Measurements from ENCODE around the gene CDK15.

CDK15 gene

DNA sequence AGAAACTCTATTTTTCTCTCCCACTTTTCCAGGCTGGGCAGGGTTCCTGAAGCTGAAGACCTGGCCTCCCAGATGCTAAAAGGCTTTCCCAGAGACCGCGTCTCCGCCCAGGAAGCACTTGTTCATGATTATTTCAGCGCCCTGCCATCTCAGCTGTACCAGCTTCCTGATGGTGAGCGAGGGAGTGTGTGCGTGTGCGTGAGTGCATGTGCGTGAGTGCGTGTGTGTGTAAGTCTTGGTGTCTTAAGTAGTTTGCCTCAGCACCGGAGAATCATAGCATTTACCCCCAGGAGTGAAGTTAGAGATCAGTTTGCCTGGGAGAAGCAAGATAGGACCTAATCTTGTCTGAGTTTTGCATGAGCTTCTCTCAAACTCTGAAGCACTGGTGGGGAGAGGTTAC, 73.7 kb downstream of the CDK15 start:
- DNase-seq: no peak

DNA sequence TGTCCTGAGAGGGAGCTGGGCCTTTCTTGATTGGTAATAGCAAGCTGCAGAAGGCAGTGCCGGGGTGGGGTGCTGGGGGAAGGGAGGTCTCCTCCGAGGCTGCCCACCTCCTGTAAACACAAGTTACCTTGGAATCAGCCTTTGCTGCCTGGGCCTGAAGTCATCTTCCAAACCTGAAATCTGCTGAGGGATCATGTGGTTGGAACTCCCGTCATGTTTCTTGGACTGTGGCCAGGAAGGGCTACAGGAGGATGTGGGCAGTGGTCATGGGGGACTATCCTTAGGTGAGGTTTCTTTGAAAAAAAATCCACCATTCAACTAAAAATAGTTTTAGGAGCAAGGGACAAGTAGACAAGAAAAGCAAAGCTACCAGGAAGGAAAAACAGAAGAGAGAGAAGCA, 74.2 kb downstream of the CDK15 start:
- no peak for DNase-seq

DNA sequence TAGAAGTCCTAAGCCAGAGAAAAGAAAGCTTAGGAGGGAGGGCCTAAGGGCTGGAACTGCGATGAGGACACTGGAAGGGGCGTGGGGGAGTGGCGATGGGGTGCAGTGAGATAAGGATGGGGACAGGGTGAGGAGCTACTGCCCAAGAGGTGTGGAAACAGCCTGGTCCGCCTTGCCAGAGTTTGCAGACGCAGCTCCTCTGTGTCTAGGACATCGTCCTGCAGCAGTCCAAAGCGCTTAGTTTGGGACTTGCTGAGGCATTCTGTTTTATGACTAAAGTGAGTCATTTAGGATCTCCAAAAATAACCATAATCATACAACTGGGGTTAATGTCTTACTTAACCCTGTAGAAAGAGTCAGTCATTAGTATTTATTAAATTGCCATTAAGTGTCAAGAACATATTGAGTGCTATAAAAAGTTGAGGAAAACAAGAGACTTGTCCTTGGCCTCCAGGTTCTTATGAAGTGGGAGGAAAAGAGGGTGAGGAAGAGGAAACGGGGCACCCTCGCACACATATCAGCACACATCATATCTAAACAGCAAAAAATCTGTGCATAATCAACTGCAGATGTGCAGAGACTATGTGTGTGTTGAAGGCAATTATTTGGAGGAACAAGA, 74.8 kb downstream of the CDK15 start:
- DNase-seq: no peak

DNA sequence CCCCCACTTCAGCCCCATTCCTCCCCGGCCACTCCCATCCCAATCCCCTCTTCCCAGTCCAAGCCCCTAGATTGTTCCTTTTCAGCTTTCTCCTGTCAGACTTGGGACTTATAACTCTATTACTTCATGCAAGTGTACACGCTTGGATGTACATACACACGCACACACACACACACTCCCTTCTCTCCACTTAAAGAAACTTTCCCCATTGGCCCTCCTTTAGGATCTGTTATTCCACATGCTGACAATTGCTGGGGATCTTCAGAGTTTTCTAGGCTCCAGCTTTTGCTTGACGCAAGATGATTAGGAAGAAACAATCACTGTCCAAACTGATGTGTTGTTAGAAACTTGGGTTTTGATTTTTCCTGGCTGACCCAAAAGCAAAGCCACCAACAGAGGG, 75.4 kb downstream of the CDK15 start:
- no peak for DNase-seq

- DNase-seq: no peak
Observed at GRCh38 chr2:201882353-201883090, 76.2 kb downstream of the CDK15 start.

DNA sequence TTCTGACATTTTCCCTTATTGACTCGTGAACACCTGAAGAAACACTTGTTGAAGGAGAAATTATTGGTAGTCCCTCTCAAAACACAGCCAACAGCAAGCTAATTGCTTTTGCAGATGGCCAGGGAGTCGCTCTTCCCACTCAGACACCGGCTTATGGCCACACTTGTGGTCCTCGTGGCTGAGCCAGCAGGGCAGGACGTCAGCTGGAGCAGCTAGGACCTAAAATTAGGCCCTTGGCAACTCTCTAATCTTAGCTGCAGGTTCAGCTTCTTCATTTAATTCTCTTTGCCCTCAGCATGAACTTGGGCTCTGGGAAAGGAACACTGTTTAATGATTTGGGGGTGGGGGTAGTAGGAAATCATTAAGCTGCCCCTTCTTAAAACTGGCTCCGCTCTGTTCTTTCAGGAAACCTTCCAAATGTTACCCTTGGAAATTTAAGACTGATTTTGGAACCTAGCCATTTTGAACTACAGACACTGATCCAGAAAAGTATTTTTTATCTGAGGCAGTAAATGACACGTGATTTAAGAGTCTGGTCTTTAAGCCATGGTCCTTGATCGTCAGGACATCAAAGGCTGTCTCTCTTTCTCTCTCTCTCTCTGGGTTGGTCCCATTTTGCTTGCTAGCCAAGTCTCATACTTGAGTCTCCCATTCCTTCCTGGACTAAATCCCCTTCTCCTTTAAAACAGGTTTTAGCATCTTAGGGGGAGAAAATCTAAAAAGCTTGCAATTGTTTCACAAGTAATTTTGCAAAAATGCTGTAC, 77.5 kb downstream of the CDK15 start:
- no peak for DNase-seq

- no peak for DNase-seq
Observed at GRCh38 chr2:201886504-201886903, 80.2 kb downstream of the CDK15 start.

- DNase-seq: no peak
Observed at GRCh38 chr2:201887773-201888425, 81.6 kb downstream of the CDK15 start.

GRCh38 chr2:201888426-201888800, 82.1 kb downstream of the CDK15 start:
- no peak for DNase-seq

- DNase-seq: no peak
Observed at GRCh38 chr2:201890453-201890852, 84.1 kb downstream of the CDK15 start.

- no peak for DNase-seq
Observed at GRCh38 chr2:201891676-201892075, 85.3 kb downstream of the CDK15 start.

- DNase-seq: no peak
Observed at GRCh38 chr2:201892516-201892915, 86.2 kb downstream of the CDK15 start.

- DNase-seq: no peak
Observed at GRCh38 chr2:201900362-201900761, 94.0 kb downstream of the CDK15 start.

- DNase-seq: no peak
Observed at GRCh38 chr2:201901786-201902185, 95.4 kb downstream of the CDK15 start.

DNA sequence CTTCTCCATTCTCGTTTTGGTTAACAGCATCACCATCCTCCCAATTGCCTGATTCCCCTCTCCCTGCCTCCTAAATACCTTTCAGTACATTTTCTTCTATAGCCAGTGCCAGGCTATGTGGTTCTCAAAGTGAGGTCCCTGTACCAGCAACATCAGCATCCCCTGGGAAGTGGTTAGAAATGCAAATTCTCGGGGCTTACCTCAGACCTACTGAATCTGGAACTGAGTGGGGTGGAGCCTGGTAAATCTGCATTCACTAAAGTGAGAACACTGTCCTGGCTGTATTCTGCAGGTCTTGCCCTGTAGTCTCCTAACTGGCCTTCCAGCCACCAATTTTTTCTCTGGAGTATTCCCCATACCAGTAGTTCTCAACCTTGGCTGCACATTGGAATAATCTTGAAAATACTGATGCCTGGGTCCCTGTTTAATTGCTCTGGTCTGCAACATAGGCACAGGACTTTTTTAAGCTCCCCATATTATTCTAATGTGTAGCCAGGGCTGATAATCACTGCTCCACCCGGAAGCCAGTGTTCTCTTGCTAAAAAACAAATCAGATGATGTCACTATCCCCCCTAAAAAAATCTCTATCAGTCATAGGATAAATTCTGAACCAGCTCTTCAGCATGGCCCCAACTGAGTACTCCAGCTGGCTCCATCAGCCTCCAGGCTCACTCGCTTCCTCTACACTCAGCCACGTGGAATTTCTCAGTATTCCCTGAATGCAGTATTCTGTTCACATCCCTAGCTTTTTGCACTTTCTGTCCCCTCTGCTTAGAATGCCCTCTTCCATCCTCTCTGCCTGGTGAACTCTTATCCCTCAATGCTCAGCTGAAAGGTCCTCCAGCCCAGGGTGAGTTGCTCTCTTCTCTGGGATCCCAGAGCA, 98.4 kb downstream of the CDK15 start:
- DNase-seq: no peak

DNA sequence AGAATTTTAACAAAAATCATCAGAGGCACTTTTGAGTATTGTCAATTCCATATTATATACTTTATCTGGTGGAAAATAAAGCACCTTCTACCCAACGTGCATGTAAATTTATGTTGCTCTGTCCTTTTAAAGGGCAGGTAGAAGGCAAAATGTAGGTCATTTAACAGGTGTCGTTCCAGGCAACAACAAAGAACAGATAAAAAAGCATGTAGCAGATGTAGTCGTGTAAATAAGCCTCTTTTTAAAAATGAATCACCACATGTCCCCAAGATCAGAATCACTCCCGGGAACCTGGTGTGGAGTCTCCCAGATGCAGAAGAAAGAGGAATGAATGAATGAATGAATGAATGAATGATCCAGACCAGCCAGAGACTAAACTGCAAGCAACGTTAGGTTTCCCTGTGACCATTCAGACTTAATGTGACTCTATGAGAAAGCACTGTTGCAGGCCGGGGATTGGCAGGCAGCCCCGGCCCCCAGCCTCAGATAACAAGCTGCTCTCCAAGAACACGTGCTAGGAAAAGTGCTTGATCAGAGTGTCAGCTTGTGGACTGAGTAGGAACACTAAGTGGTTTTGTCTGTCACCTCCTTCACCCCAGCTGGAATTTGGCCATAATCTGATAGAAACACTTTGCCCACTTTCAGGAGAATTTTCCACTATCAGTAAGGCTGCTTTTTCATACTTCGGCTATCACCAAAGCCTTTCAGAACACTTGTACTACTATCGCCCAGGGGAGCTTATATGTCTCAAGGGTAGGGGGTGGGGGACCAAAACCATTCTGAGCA, 100.6 kb downstream of the CDK15 start:
- DNase-seq: no peak

DNA sequence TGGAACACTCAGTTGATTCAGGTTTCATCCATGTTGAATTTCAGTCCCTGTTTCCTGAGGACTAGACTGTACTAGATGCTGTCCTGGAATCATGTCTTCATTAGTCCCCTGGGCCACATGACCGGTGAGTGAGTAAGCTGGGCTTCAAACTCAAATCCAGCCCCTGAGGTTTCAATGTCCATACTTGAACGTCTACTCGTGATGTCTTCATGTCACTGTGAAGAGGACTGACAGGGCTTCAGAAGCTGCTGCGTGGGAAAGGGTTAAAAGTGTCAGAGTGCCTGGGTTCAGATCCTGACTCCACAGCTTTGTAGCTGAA, 101.2 kb downstream of the CDK15 start:
- DNase-seq: no peak

GRCh38 chr2:201908901-201909300, 102.6 kb downstream of the CDK15 start:
- DNase-seq: no peak

DNA sequence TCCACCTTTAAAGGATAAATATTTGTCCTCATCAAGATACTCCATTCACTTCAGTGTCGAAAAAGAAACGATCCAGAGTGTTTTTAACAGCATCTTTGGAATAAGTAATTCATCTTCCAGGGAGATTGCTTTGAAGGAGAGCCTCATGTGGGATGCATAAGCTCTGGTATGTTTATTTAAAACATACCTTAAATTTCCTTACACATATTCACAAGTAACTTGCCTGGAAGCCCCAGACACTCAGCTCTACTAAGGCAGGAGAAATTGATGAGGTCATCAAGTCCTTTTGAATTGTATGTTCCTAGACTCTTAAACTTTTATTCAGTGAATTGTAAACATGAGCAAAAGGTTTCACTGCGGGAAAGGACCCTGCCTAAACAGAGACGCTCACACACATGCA, 103.0 kb downstream of the CDK15 start:
- DNase-seq: no peak

DNA sequence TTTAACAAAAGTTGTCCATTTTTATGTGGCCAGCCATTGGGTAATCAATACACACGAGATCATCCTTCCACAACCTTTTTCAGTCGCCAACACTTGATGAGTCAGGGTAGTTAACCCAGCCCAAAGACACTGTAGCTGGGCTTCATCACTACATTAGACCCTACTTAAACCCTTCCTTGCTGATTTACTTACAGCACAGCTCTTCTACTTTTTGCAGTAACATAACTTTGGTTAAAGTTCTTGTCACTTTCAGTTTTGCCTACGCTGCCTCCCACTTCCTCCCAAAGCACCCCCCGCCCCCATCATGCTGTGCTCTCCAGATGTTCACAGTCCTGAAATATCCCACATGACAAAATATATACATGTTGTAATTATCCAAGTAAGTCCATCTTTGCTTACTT, 103.6 kb downstream of the CDK15 start:
- DNase-seq: peak; percentile 39

DNA sequence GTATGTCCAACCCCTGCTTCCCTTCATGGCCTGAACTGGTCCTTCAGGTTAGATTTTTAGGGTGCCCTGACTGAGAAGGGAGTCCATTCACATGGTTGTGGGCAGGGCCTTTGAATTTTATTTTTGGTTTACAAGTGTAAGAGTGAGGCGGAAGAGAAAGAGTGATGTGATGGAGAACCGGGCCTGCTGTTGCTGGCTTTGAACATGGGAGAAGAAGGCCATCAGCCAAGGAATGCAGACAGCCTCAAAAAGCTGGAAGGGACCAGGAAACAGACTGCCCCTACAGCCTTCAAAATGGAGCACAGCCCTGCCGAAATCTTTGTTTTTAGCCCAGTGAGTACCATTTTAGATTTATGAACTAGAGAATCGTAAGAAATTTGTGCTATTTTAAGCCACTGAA, 105.0 kb downstream of the CDK15 start:
- no peak for DNase-seq

DNA sequence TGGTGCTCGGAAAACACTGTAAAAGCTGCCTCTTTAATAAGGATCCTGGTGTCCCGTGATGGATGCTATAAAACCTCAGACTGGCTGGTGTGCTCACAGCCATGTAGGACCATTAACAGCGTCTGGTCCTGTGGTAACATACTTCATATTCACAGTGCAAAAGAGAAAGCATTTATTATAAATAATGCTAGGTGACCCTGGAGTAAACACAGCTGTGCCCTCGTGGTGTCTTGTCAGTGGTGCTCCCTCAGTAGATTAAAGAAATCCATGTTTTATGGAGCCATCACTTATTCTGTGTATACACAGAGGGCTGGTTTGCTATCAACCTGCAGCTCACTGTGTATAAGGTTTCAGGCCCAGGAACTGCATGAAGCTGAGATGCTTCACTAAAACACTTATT, 106.9 kb downstream of the CDK15 start:
- DNase-seq: no peak
